Femur (tissue), 1 donor: Measurements from ENCODE around the gene JAML.
A peak's percentile ranks its signal among the peaks of the same experiment; 100 is the strongest.

Source experiments
- DNase-seq: peaks from one replicate; pipeline ENCODE4 v3.0.0-alpha.2; 2017

JAML gene

GRCh38 chr11:118239509-118240205 lies 14.8 kb upstream of the JAML start:
- no peak for DNase-seq

GRCh38 chr11:118238929-118239328 lies 14.1 kb upstream of the JAML start:
- no peak for DNase-seq

GRCh38 chr11:118238421-118238820 lies 13.6 kb upstream of the JAML start:
- DNase-seq: no peak

GRCh38 chr11:118236170-118236569 lies 11.4 kb upstream of the JAML start:
- DNase-seq: no peak

- no peak for DNase-seq
These were observed 10.0 kb upstream of the JAML start for GRCh38 chr11:118234833-118235232.

GRCh38 chr11:118233850-118234249 lies 9.0 kb upstream of the JAML start:
- DNase-seq: no peak

GRCh38 chr11:118233377-118233776 lies 8.6 kb upstream of the JAML start:
- no peak for DNase-seq

GRCh38 chr11:118232659-118233058 lies 7.8 kb upstream of the JAML start:
- no peak for DNase-seq

- no peak for DNase-seq
These were observed 6.7 kb upstream of the JAML start for GRCh38 chr11:118231461-118231860.

- no peak for DNase-seq
These were observed 5.3 kb upstream of the JAML start for GRCh38 chr11:118230088-118230487.

- DNase-seq: no peak
These were observed 4.5 kb upstream of the JAML start for GRCh38 chr11:118229274-118229847.

- no peak for DNase-seq
These were observed 3.3 kb upstream of the JAML start for GRCh38 chr11:118227865-118228785.

- DNase-seq: no peak
These were observed 2.0 kb upstream of the JAML start for GRCh38 chr11:118226781-118227180.

GRCh38 chr11:118226296-118226695 lies 1.5 kb upstream of the JAML start:
- DNase-seq: peak; percentile 28

GRCh38 chr11:118223992-118224391 lies 819 bp downstream of the JAML start:
- DNase-seq: no peak

GRCh38 chr11:118223570-118223969 lies 1.2 kb downstream of the JAML start:
- DNase-seq: no peak

GRCh38 chr11:118222437-118222836 lies 2.4 kb downstream of the JAML start:
- no peak for DNase-seq

GRCh38 chr11:118221419-118221818 lies 3.4 kb downstream of the JAML start:
- no peak for DNase-seq

- DNase-seq: no peak
These were observed 5.1 kb downstream of the JAML start for GRCh38 chr11:118219732-118220131.

GRCh38 chr11:118219244-118219643 lies 5.6 kb downstream of the JAML start:
- no peak for DNase-seq

- DNase-seq: no peak
These were observed 7.2 kb downstream of the JAML start for GRCh38 chr11:118217575-118217974.

- no peak for DNase-seq
These were observed 8.0 kb downstream of the JAML start for GRCh38 chr11:118216621-118217481.

- no peak for DNase-seq
These were observed 9.0 kb downstream of the JAML start for GRCh38 chr11:118215765-118216164.
